DMS79 (cell line): ENCODE results near the gene ATP11B.
"Not testable (repeated sequence)": the region's sequence is repeated elsewhere in the genome, so short reads cannot be mapped to it uniquely, and the experiment has no call there.

Experiments used
- DNase-seq: peaks from one replicate; lab custom pipeline; 2025; lab: John Stamatoyannopoulos, UW

ATP11B gene

GRCh38 chr3:182837855-182838454 lies 44.7 kb downstream of the ATP11B start:
- no peak for DNase-seq

GRCh38 chr3:182843478-182843877 lies 50.2 kb downstream of the ATP11B start:
- DNase-seq: no peak

DNA sequence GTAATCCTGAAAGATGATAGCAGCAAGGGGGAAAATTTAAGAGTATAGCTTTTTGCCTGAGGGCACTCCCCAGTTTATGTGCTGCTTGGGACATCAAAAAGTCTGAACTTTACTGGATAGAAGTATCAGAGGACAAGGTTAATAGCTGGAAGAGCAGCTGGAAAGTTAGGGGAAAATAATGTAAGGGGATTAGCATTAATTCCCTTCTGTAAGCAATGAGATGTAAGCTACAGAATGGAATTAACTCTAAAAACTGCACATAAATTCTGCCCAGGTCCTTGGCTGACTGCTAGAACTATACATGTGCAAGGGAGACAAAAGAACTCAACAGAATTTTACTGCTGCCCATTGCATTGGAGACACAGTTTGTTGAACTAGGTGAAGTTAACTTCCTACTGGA lies 55.6 kb downstream of the ATP11B start:
- DNase-seq: no peak

GRCh38 chr3:182855076-182855475 lies 61.8 kb downstream of the ATP11B start:
- no peak for DNase-seq

- no peak for DNase-seq
These were observed 68.0 kb downstream of the ATP11B start for GRCh38 chr3:182861348-182861747.

DNA sequence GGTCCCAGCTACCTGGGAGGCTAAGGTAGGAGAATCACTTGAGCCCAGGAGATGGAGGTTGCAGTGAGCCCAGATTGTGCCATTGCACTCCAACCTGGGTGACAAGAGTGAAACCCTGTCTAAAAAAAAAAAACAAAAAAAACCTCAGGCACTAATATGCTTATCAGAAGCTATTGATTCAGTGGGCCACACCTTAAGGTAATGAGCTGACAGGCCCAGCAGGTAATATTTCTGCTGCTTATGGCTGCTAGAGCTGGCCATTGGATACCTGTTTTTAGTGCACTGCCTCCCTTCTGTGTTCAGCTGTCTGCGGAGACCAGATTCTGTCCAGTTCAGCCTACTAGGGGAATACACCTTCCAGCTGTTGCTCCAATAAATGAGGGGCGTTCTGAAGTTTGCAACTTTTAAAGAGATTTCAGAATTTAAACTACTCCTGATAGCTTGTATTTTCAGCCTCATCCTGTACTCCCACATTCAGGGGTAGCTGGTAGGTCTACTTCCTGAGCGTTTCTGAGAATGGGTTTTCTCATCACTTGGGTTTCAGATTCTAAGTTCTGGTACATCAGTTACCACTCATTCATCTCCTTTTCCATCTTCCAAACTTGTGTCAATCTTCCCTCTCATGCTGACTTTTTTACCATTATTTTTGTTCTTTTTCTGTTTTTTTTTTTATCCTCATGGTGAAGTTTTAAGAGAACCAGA lies 69.0 kb downstream of the ATP11B start:
- no peak for DNase-seq

- DNase-seq: no peak
These were observed 75.8 kb downstream of the ATP11B start for GRCh38 chr3:182869059-182869458.

GRCh38 chr3:182870917-182871316 lies 77.6 kb downstream of the ATP11B start:
- not testable (repeated sequence) for DNase-seq

- DNase-seq: no peak
These were observed 85.8 kb downstream of the ATP11B start for GRCh38 chr3:182879031-182879611.

- no peak for DNase-seq
These were observed 93.2 kb downstream of the ATP11B start for GRCh38 chr3:182886497-182886896.

DNA sequence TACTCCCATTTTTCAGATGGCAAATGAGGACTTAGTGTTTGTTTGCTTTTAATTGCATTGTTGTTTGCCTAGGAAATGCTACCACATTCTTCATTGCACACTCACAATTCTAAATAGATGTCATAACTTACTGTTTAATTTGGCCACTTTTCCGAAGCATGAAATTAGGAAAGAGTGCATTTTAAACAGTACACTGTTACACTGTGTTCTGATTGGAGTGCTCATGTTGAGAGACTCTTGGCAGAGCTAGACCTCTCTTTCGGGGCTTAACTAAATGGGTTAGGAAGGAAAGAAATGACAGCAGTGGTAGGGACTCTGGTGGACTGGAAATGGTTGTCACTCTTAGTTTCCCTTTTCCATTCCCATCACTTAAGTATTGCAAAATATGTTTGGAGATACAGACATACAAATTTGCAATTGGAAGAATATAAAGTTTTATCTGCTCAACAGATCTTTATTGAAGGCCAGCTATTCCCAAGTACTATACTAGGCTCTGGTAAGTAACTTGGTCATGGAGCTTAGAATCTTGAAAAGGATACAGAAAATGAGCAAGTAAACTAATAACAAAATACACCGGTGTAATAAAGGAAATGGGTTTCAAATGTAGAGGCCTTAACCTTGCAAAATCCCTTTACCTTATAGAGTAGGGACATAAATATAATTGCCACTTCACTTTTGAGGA lies 96.8 kb downstream of the ATP11B start:
- no peak for DNase-seq

- no peak for DNase-seq
These were observed 98.1 kb downstream of the ATP11B start for GRCh38 chr3:182891364-182891763.

DNA sequence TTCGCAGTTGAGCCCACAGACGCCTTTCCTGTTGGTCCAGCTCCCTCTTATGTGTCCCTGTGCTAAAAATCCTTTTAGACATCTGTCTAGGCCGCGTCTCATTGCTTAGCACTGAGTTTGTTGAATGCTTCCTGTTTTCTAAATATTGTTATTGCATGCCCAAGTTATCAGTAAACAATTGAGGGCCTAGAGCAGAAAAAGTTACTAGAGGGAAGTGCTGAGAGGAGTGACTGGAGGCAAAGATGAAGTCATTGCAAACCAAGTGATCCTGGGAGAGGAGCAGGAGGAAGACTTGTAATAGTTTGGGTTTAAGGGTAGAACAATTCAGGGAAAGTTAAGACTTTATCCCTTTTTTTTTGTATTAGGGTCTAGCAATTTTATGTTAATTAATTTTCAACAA lies 98.9 kb downstream of the ATP11B start:
- DNase-seq: no peak

- no peak for DNase-seq
These were observed 102.3 kb downstream of the ATP11B start for GRCh38 chr3:182895513-182896112.

DNA sequence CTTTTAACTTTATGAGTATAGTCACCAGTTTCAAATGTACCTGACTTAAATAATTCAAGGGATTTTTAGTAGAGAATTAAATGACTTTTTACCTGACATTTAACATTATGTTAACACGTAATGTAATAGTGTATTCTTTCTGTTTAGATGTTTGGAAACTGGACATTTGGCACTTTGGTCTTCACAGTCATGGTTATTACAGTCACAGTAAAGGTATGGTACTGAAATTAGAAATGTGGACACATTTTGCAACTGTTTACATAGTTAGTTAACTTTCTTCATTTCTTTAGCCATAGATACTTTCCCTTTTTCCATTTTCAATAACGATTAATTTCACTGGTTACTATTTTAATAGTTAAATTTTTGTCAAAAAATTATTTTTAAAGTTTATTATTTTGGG lies 103.2 kb downstream of the ATP11B start:
- DNase-seq: no peak

DNA sequence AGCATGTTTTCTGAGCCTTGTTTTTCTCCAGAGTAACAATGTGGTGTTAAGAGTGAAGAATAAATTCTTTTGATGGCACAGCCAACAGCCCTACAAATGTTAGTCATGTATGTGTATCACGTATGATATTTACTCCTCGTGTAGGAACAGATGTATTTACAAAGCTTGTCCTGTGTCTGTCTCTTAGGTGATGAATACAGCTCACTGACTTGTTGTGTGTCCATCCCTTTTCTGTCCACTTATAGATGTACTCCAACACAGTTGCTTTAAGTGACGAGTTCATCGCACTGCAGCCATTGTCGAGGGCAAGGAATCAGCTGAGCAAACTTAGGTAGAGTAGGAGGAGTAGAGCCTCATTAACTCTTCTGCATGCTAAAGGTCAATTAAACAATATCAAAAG lies 108.9 kb downstream of the ATP11B start:
- DNase-seq: no peak

DNA sequence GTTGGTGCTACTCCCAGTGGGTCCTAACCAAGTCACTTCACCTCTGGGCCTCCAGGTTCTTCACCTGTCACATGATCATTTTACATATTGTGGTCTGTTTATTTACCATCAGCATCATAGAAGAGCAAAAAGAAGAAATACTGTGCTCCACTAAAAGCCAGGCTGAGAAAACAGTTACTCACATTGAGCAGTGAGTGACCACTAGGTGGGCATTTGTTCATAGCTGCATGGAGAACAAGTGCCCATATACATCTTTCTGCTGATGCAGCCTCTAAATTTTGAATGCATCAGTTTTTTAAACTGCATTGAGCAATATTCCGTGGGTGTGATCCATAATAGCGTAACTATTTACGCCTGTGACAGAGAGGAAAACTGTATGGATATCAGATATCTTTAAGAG lies 110.9 kb downstream of the ATP11B start:
- DNase-seq: no peak

GRCh38 chr3:182905623-182906022 lies 112.3 kb downstream of the ATP11B start:
- no peak for DNase-seq

GRCh38 chr3:182906036-182906435 lies 112.7 kb downstream of the ATP11B start:
- DNase-seq: no peak

GRCh38 chr3:182908471-182908870 lies 115.2 kb downstream of the ATP11B start:
- no peak for DNase-seq

- no peak for DNase-seq
These were observed 116.2 kb downstream of the ATP11B start for GRCh38 chr3:182909318-182910040.
